ENCODE results near the gene TRIM38.
A peak's percentile ranks its signal among the peaks of the same experiment; 100 is the strongest.
"Not testable (repeated sequence)": the region's sequence is repeated elsewhere in the genome, so short reads cannot be mapped to it uniquely, and the experiment has no call there.

Gene TRIM38

GRCh38 chr6:25971187-25971821 is 8.7 kb downstream of the TRIM38 start:
- no peak for DNase-seq (ENCODE audit: low read depth)

- DNase-seq (ENCODE audit: low read depth), result no peak
Observed at GRCh38 chr6:25972128-25972527, 9.5 kb downstream of the TRIM38 start.

DNA sequence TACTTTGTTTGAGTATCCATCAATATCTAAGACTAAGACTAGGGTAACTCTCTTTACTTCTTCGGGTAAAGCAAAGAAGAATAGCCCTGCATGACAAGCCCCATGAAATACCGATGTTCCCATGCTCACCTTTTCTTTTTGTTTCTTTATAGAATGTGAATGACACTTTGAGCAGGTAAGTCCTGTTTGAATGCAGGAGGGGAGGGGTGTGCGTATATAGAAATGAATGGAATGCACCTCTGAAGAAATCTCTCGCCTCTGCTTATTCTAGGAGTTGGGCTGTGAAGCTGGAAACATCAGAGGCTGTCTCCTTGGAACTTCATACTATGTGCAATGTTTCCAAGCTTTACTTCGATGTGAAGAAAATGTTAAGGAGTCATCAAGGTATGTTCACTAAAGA is 10.3 kb downstream of the TRIM38 start:
- no peak for DNase-seq (ENCODE audit: low read depth)

- no peak for DNase-seq (ENCODE audit: low read depth)
Observed at GRCh38 chr6:25973923-25974555, 11.4 kb downstream of the TRIM38 start.

- no peak for DNase-seq (ENCODE audit: low read depth)
Observed at GRCh38 chr6:25975923-25976560, 13.4 kb downstream of the TRIM38 start.

DNA sequence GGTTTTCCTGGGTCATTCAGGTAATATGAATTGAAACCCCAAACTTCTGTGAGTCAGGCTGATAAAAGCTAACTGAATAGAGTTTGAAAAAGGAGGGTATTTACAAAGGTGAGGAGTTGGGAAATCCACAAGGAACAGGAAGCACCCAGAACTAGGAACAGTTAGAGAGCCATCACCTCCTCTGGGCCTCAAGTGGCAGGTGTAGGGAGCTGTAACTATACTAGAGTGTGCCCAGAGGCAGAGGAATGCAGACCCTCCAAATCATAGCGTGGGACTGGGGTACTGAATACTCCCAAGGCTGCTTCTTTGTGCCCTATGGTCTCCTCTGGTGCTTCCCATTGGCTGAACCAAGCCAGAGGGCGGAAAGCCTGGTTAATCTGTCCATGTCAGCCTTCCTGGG is 18.3 kb downstream of the TRIM38 start:
- no peak for DNase-seq (ENCODE audit: low read depth)

GRCh38 chr6:25981568-25982263 is 19.1 kb downstream of the TRIM38 start:
- DNase-seq (ENCODE audit: low read depth), result no peak

DNA sequence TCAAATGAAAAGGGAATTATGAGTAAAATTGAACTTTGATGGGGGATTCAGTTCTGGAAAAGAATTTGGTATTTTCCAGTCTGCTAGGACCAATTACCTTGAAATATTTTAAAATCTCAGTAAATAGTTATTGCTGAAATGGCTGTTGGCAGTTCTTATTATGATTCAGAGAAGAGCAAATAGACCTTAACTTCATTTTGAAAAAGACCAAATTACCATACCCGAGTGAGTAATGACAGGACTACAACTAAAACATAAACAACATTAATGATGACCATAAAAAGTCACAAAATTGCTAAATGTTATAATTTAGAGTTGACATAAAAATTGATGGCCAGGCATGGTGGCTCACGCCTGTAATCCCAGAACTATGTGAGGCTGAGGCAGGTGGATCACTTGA is 21.7 kb downstream of the TRIM38 start:
- DNase-seq (ENCODE audit: low read depth), result no peak

GRCh38 chr6:25987845-25988244 is 25.2 kb downstream of the TRIM38 start:
- DNase-seq (ENCODE audit: low read depth), result no peak

GRCh38 chr6:25990172-25990873 is 27.7 kb downstream of the TRIM38 start:
- DNase-seq (ENCODE audit: low read depth), result no peak

DNA sequence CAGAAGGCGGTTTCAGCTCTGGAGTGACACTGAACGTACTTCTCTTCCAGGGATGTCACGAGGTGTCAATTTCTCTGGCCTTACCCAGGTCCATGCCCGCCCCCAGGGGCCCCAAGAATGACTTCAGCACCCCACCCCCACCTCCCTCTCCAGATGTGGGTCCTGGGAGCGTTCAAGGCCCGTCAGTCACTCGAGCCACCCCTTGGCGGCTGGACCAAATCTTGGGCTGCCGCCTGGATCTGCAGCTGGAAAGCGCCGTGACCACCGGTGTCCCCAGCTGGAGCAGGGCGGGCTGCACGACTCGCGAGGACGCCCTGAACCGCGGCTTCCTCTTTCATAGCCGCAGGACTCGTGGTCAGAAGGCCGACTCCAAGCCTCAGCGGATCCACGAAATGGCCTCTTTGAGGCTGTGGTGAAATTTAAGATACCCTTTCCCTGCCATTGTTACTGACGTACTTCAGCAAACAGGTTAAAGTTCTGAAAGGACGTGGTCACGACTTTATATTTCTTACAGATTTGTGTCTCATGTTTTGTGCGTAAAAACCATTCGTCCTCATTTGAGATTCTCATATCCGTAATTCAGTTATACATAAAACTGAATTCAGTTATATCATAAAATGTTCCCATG is 29.3 kb downstream of the TRIM38 start:
- peak; percentile 3 for DNase-seq (ENCODE audit: low read depth)

DNA sequence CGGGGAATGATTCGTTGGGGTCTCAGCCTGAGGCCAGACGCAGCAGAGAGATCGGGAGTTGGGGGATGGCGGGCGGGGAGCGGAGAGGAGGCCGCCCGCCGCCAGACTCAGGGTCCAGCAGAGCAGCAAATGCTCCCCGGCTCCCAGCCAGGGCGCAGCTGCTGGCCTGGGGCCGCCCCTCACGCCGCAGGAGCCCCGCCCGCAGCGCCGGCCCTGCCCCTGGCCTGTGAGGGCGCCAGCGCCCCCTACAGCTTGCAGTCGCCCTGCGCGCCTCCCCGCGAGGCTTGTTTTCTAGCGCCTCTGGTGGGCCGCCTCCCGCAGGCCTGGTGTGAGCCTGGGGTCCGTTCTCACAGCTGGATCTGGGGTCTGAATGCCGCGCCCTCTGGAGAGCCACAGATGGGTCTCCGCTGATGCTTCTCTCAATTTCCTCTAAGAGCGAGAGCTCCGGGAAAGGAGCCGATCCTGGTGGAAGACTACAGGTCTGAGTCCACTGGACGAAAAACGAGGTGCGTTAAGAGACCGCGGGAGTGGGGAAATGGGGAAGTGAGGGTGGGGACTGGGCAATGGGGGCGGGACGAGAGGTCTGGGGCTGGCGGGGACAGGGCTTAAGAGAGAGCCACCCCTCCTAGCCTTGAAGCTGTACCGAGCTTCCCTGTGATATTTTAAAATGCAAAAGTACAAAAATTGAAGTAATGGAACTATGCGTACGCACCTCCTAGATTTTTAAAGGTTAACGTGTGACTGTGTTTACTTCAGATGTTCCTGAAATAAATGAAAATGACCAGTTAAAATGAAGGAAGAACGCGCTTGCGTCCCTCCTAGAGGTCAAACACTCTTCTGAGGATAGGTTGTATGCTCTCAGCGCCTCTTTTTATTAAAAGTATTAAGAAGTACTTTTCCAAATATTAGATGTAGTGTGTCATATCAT is 30.1 kb downstream of the TRIM38 start:
- DNase-seq (ENCODE audit: low read depth), result peak; percentile 84

DNA sequence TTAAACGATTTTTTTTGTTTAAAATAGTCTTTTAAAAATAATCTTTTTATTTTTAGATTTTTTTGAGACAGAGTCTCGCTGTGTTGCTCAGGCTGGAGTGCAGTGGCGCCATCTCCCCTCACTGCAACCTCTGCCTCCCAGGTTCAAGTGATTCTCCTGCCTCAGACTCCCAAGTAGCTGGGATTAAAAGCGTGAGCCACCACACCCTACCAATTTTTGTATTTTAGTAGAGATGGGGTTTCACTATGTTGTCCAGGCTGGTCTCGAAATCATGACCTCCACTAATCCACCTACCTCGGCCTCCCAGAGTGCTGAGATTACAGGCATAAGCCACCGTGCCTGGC is 30.7 kb downstream of the TRIM38 start:
- not testable (repeated sequence) for DNase-seq (ENCODE audit: low read depth)

GRCh38 chr6:25995507-25995906 is 32.9 kb downstream of the TRIM38 start:
- DNase-seq (ENCODE audit: low read depth), result no peak

DNA sequence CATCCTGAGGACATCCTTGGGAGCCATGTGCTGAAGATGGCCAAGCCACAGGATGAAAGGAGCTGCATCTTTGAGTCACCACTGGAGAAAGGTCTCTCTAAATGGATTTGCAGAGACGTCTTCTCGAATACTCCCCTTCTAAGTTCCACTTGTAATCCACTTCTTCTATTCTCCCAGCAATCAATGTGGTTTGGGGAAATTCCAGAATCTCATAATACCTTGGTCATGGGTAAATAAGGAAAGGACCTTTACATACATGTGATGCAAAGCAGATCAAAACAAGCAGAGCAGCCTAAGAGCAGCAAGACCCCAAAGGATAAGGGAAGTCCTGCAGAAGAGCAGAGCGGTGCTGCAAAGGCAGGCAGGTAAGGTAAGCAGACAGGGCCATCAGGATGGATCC is 35.3 kb downstream of the TRIM38 start:
- no peak for DNase-seq (ENCODE audit: low read depth)

- no peak for DNase-seq (ENCODE audit: low read depth)
Observed at GRCh38 chr6:25998379-25998778, 35.8 kb downstream of the TRIM38 start.

GRCh38 chr6:25999225-25999624 is 36.6 kb downstream of the TRIM38 start:
- DNase-seq (ENCODE audit: low read depth), result not testable (repeated sequence)

DNA sequence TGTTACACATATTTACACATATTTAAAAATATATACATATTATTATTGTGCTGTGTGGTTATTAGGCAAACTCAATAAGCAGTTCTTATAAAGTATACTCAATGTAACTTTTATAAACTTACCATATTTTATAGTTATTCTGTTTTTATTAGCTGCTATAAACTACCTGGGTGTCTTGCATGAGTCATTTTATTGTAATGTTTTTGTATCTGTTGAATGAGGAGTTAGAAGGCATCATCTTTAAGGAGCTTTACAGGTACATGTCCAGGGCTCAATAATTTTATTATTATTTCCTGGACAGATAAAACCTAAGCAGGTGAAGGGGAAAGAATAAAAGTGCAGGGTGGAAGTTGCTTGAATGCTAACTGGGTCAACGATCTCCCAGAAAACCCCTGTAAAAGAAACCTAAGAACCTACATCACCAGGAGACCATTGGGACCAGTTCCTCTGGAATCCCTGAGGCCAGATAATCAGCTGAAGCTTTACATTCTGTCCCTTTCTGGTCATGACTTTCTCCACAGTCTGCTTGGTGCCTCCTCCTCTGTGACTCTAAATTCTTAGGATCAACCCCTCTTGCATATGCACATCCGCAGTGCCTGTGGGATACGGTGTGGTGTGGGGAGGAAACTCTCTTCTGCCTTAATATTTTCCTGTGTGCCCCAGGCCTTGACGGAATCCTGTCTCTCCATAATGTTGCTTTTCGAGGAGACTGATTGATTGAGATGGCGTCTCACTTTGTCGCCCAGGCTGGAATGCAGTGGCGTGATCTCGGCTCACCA is 38.0 kb downstream of the TRIM38 start:
- DNase-seq (ENCODE audit: low read depth), result no peak

DNA sequence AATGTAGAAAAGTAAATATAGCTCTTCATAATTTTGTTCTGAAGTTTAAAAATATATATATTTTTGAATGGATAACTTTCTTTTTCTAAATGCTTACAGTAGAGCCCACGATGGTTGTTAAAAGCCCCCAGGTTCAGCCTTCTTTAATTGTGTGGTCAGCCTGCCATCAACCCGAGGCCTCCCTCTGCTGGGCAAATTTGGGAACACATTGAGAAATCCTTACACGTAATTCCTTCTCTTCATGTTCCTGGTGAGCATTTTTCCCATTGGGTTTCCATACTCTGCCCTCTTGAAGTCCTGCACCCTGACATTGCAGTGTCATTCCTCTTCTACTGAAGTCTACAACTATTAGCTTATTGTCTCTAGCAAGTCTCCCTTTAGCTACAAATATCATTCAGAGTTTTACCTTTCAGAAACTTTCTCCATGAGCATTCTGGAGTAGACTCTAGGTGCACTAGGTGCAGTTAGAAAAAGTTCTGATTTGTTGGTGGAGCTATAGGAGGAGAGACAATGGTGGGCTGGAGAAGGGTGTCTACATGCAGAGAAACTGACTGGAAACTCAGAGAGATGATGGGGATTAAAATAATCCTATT is 40.6 kb downstream of the TRIM38 start:
- DNase-seq (ENCODE audit: low read depth), result peak; percentile 16

All from stimulated activated CD4-positive, alpha-beta T cell treated with anti-CD3 and anti-CD28 coated beads, Interleukin-2, amount 100 ng/mL, for 4 hours (primary cell).